Measurements from ENCODE around the gene FAM3A.

FAM3A gene

GRCh38 chrX:154534526-154535322, 18.7 kb upstream of the FAM3A start:
- peak; percentile 42 to 52 for DNase-seq (ENCODE audit: low read depth in 2 of 2)

GRCh38 chrX:154532690-154533089, 16.7 kb upstream of the FAM3A start:
- DNase-seq (ENCODE audit: low read depth in 2 of 2) = no peak

GRCh38 chrX:154531626-154532025, 15.6 kb upstream of the FAM3A start:
- DNase-seq (ENCODE audit: low read depth in 2 of 2) = no peak

- DNase-seq (ENCODE audit: low read depth in 2 of 2) = no peak
These were observed 14.3 kb upstream of the FAM3A start for GRCh38 chrX:154530286-154530685.

DNA sequence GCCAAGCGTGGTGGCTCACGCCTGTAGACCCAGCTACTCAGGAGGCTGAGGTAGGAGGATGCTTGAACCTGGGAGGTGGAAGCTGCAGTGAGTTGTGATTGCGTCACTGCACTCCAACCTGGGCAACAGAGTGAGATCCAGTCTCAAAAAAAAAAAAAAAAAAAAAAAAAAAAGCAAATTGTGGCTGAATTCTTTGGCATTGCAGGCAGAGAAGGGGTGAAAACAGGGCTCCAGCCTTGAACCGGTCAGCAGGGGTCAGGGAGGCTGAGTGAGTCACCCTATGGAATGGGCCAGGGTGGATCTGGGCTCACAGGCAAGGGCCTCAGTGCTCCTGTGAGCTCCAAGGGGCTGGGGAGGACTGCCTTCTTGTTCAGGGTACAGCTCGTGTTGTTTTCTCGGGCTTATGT, 13.2 kb upstream of the FAM3A start:
- DNase-seq (ENCODE audit: low read depth in 2 of 2) = no peak

DNA sequence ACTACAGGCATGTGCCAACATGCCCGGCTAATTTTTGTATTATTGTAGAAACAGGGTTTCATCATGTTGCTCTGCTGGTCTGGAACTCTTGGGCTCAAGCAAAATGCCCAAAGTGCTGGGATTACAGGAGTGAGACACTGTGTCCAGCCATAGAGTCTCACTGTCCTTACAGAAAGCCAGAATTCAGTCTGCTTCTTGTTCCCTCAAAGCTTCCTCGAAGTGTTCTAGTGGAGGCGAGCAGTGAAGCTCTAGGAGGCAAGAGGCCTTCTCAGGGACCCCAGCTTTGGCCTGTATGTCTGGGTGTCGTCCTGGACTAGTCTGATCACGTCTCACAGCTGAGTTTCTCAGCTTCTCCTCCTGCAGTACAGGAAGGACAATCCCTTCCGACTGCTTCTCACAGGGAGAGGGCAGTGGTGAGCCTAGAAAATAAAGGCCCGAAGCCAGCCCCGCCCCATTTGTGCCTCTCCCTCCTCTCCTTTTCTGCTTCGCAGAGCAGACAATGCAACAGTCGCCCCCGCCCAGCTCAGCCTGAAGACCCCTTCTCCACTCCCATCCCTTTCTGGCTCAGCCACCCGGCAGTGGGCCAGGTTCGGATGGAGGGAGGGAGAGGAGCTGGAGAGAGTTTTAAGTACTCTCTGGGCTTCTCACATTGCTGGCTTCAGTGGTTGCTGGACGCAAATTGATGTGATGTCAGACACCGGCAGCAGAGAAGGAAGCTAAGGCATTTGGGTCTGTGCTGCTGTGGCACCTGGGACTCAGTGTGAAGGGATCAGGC, 11.1 kb upstream of the FAM3A start:
- peak; percentile 45 to 47 for DNase-seq (ENCODE audit: low read depth in 2 of 2)

DNA sequence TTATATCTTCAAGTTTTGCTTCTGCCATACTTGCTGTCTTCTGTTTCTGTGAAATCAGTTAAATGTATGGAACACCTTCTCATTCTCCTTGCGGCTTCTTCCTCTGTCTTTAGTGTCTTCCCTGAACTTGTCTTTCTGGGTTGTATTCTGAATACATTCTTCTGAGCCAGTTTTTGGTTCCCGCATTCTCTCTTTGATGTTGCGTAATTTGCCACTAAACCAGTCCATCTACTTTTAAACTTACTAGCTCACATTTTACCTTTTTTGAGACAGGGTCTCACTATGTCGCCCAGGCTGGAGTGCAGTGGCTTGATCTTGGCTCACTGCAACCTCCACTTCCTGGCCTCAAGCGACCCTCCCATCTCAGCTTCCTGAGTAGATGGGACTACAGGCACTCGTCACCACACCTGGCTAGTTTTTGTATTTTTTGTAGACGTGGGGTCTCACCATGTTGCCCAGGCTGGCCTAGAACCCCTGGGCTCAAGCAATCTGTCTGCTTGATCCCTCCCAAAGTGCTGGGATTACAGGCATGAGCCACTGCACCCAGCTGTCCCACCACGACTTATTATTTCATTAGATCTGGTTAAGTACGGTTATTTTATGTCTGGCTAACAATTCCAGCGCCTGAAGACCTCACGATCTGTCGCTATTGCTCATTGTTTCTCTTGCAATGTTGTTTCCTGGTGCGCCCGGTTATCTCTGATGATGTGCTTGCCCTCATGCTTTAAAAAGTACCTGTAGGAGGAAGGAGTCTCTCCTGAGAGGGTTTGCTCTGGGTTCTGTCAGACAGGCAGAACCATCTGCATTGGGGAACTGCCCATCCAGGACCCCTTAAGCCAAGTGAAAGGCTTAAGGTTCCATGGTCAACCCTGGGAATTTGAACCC, 9.8 kb upstream of the FAM3A start:
- no peak for DNase-seq (ENCODE audit: low read depth in 2 of 2)

DNA sequence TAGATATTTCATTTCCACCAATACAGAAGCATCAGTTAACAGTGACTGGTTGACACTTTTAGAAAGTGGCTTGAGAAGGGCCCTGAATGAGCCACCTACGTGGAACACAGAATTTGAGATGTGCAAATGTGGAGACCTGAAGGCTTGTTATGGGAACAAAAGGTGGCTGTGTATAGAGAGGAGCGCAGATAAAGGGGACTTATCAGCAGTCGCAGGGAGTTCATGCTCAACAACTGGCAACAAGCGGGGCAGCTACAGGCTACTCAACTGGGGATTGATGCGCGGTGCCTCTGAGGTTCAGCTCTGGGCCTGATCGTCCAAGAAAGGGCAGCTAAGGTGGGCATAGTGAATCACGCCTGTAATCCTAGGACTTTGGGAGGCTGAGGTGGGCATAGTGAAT, 3.4 kb upstream of the FAM3A start:
- DNase-seq (ENCODE audit: low read depth in 2 of 2) = no peak

DNA sequence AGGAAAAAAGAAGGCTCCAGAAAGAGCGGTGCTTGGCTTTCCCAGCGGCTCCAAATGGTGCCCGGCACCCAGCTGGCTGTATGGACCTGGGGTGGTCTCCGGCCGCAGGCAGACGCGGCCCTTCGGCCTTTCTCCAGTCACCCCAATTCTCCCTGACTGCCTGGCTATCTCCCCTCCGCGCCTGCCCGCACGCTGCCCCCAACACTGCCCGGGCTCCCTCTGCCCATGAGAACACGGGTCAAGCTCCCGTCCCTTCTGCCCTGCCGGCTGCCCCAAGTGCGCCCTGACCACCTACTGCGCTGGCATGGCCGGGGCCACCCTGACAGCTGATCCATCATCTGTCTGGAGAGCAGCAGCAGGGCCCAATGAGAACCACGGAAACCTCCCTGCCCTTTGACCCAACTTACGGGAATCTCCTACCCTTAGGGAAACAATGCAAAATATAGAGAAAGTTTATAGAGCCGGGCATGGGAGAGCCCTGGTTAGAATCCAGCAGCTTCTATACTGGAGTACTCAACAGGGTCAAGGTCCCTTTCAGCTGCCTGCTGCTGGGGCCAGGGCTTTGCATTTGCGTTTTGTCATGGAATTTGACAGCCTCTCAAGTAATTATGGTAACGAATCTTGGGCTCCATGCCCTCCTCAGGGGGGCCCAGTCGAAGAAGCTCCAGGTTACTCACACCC, 1.2 kb upstream of the FAM3A start:
- no peak for DNase-seq (ENCODE audit: low read depth in 2 of 2)

DNA sequence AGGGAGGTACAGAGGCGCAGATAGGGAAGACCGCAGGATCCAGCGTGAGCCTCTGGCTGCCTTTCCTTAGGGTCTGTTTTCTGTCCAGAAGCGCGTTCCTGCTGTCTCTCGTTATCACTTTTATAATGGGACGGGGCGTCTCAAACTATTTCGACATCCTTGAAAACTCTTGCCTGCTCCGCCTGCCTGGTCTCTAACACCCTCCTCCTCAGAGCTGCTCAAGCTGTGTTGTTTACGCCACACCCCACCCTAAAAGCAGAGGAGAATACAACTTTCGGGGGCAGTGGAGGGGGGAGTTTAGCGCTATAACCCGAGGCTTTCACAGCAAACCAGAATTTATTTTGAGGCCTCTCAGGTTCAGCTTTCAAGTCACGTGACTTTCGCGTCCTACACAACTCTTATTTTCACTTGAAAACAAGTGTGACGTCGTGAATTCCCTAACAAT, 646 bp upstream of the FAM3A start:
- DNase-seq (ENCODE audit: low read depth in 2 of 2) = peak; percentile 21 to 23

DNA sequence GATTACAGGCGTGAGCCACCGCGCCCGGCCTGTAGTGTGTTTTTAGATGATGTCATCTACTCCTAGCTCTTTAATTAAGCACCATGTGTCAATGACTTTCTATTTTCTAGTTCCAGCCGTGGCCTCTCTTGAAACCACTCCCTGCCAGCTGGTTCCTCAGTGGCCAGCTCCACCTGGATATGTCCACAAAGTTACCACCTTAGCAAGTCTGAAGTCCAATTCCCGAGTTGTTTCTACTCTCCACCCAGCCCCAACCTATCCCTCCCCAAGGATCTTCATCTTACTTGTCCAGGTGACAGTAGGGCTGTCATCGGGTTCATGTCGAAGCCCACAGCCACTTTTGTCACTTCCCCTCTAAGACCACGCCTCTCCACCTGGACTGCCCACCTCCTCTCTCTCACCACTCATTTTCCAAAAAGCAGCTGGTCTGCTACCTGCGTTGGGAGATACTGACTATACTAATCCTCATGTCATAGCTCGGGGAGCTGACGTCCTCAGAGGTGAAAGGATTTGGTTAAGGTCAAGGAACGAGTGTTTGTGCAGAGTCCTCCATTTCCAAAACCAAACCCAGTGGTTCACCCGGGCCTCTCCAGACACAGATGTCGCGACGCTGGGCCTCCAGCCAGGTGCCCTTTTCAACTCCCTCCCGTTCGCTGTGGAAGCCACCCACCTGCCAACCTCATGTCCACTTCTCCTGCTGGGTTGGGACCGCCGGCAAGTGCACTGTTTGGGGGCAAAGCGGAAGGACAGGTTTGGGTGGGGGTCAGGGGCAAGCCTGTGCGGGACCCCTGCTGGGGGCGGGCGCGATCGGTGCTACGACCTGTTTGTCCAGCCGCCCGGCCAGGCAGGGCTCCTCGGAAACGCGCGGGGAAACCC, 704 bp downstream of the FAM3A start:
- DNase-seq (ENCODE audit: low read depth in 2 of 2) = no peak

DNA sequence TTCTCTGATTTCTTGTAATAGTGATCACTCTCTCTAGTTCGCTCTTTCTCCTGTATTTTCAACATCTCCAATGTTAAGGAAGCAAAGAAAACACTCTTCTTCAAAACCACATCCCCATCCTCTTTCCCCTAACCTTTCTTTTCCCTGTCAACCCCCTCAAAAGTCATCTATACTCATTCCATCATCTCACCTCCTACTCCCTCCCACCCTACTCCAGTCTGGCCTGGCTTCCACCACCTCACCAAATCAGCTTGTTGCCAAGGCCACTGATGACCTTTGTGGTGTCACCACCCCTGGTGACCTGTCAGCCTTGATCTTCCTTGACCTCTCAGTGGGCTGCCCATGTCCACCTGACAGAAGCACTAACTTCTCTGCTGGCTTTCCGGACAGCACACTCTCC, 2.3 kb downstream of the FAM3A start:
- no peak for DNase-seq (ENCODE audit: low read depth in 2 of 2)

GRCh38 chrX:154512879-154513553, 3.0 kb downstream of the FAM3A start:
- DNase-seq (ENCODE audit: low read depth in 2 of 2) = no peak

DNA sequence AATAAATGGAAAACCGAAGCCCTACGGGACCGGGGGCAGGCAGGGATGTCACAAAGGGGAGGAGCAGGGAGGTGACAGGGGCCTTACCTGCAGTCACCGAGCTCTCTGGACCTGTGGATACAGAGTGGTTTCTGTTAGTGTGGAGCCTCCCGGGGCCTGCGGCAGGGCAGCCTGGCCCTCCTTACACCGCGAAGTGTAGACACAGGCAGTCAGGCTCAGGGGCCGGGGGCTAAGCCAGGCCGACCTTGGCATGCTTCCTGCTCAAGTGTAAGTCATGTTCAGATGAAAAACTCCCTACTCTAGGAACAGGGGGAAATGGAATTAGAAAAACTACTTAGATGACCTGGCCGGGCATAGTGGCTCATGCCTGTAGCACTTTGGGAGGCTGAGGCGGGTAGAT, 4.3 kb downstream of the FAM3A start:
- no peak for DNase-seq (ENCODE audit: low read depth in 2 of 2)

DNA sequence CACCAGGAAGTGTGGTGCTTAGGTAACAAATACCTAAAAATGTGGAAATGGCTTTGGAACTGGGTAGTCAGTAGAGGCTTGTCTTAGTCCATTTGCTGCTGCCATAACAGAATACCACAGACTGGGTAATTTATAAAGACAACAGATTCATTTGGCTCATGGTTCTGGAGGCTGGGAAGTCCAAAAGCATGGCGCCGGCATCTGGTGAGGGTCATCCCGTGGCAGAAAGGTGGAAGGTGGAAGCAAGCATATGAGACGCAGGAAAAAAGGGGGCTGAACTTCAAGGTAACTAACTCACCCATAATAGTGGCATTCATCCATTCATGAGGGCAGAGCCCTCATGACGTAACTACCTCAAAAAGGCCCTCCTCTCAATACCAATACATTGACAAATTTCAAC, 6.6 kb downstream of the FAM3A start:
- no peak for DNase-seq (ENCODE audit: low read depth in 2 of 2)

- DNase-seq (ENCODE audit: low read depth in 2 of 2) = no peak
These were observed 7.7 kb downstream of the FAM3A start for GRCh38 chrX:154508384-154508745.

GRCh38 chrX:154507673-154508383, 8.2 kb downstream of the FAM3A start:
- no peak for DNase-seq (ENCODE audit: low read depth in 2 of 2)

DNA sequence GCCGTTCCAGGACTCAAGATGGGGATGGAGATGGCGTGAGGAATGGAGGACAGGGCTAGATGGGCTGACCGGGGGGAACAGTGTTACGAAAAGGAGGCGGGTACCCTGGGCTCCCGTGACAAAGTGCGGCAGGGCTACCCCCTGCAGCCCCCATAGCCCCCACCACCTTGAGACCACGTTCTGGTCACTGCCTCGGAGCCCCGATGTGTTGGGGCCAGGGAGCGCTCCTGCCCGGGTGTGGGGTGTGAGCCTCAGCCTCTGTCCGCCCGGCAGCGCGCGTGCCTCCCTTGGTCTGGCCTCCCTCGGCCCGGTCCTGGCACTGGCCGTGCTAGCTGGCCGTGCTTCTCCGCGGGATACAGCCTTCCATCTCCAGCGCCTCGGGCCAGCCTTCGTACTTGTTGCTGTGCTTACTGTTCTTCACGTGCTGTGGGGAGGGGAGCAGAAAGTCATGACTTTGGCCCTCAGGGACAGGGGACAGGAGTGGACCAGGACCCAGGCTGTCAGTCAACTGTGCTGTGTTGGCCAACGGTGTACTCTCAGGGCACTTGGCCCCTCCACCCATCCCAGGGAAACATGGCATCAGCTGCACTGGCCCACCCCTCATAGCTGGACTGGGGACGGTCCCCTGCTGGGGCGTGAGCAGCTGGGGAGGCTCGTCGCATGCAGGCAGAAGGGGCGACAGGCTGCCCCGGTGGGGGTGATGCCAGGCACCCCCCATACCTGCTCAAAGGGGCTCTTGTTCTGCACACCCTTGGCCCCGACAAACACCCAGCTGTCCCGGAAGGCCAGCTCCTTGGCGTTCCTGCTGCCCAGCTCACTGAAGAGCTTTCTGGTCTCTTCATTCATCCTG, 9.3 kb downstream of the FAM3A start:
- DNase-seq (ENCODE audit: low read depth in 2 of 2) = no peak

Measured in fibroblast of skin of left quadriceps (primary cell).